Ovary (tissue), 3 donors: ENCODE measurements around the gene CASP5.

Experiments
- CTCF ChIP-seq, 3 donors: fragments of 450-650 bp in 2 of 3; fragments of 200-600 bp in 1 of 3; IDR thresholded peaks; one replicate each; pipeline versions ENCODE4 v1.5.1 to v1.8.0; 2016 to 2022; ENCODE audit warnings: antibody characterized with exemption in 3 of 3, mild to moderate bottlenecking in 1 of 3
- EP300 ChIP-seq: sonication (generic); formaldehyde crosslinking; IDR thresholded peaks from one replicate; pipeline ENCODE4 v1.6.1; 2017; ENCODE audit warnings: antibody characterized with exemption
- POLR2A ChIP-seq: fragments of 450-650 bp; IDR thresholded peaks from one replicate; pipeline ENCODE4 v1.6.1; 2017; ENCODE audit warnings: antibody characterized with exemption, mild to moderate bottlenecking, moderate library complexity
- donor health status: DM: no; HTN: no; CAD: no.

- TF ChIP-seq CTCF (IDR thresholded peaks at IDR 0.05) (no peak), POLR2A (no peak), EP300 (no peak)
These were observed 4.7 kb upstream of the CASP5 start for GRCh38 chr11:105027678-105028077.
